Stomach (tissue), 4 donors: ENCODE data around the gene EEF1AKMT1.

Experiments used
- EP300 ChIP-seq: sonication (generic); formaldehyde crosslinking; IDR thresholded peaks from one replicate; pipeline ENCODE4 v1.6.1; 2017; ENCODE audit warnings: antibody characterized with exemption
- POLR2A ChIP-seq, 4 donors: fragments of 450-650 bp; IDR thresholded peaks; one replicate each; pipeline ENCODE4 v1.6.1; 2016; ENCODE audit warnings: antibody characterized with exemption in 4 of 4, control low read depth in 2 of 4, mild to moderate bottlenecking in 1 of 4, moderate library complexity in 1 of 4
- POLR2AphosphoS5 ChIP-seq, 3 donors: sonication (generic); formaldehyde crosslinking; IDR thresholded peaks; one replicate each; pipeline ENCODE4 v1.6.1; 2016; ENCODE audit warnings: antibody characterized with exemption in 3 of 3
- TF ChIP-seq, protein P1 (sequence below), 7 experiments: fragments of 450-650 bp in 4 of 7; fragments of 200-600 bp in 3 of 7; sonication (generic) in 3 of 7; IDR thresholded peaks; one replicate each; pipeline ENCODE4 v1.5.1; 2016 to 2019; ENCODE audit warnings: antibody characterized with exemption in 7 of 7, control low read depth in 2 of 7, mild to moderate bottlenecking in 1 of 7

DNA sequence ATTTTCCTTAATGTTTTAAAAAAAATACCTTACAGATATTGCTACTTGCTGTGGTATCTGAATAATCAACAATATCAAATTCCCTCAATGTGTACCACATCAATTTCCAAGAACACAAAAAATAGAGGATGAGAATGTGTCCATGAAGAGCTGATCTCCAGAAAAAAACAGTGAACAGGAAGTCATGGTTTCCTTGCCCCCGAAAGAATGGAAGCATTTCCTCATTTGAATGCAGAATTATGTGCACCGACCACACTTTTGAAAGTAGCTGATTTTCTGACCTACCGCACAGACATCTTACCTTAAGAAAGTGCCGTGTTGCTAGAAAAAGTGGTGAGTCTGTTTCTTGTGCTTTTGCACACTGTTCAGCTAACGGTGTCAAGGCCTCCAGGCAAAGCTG is 13.4 kb upstream of the EEF1AKMT1 start:
- TF ChIP-seq, protein P1, sequence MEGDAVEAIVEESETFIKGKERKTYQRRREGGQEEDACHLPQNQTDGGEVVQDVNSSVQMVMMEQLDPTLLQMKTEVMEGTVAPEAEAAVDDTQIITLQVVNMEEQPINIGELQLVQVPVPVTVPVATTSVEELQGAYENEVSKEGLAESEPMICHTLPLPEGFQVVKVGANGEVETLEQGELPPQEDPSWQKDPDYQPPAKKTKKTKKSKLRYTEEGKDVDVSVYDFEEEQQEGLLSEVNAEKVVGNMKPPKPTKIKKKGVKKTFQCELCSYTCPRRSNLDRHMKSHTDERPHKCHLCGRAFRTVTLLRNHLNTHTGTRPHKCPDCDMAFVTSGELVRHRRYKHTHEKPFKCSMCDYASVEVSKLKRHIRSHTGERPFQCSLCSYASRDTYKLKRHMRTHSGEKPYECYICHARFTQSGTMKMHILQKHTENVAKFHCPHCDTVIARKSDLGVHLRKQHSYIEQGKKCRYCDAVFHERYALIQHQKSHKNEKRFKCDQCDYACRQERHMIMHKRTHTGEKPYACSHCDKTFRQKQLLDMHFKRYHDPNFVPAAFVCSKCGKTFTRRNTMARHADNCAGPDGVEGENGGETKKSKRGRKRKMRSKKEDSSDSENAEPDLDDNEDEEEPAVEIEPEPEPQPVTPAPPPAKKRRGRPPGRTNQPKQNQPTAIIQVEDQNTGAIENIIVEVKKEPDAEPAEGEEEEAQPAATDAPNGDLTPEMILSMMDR (IDR thresholded peaks at IDR 0.05) = no peak
- TF ChIP-seq POLR2AphosphoS5 (IDR thresholded peaks at IDR 0.05) (no peak), EP300 (no peak), POLR2A (IDR thresholded peaks at IDR 0.05) (no peak)
